Upper lobe of left lung (tissue), 4 donors: ENCODE results near the gene EHMT1.

Experiments
- EP300 ChIP-seq, 4 donors: sonication (generic); formaldehyde crosslinking; IDR thresholded peaks; one replicate each; pipeline ENCODE4 v1.5.1; 2017; ENCODE audit warnings: antibody characterized with exemption in 4 of 4, control low read depth in 2 of 4
- POLR2A ChIP-seq, 4 donors: fragments of 450-650 bp; IDR thresholded peaks; one replicate each; pipeline ENCODE4 v1.5.1; 2016 to 2017; ENCODE audit warnings: antibody characterized with exemption in 4 of 4, mild to moderate bottlenecking in 2 of 4

DNA sequence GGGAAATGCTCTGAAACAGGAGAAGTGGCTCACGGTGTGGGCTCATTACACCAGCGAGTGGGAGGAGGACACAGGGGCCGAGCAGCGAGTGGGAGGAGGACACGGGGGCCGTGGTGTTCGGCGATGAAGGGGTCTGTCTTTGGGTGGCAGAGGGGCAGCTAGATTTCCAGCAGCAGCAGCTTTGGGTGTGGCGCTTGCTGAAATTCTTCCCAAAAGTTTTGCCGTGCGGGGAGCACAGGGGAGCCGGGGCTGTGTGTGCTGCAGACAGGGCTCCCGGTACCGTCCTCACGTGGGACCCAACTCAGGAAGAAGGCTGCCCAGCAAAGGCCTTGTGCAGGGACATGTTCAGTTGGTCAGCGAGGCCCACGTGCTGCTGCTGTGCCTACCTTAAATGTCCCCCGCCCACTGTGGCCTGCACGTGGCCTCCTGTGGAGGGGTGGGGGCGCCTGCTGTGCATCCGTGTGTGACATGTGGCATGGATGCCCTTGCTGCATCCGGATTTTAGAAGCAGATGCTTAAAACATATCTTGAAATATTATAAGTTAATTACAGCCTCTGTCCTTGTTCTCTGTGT is 134.5 kb downstream of the EHMT1 start:
- TF ChIP-seq EP300 (IDR thresholded peaks at IDR 0.05) (no peak), POLR2A (IDR thresholded peaks at IDR 0.05) (no peak)
